C4-2B (cell line): ENCODE results near the gene ARHGAP8.

ENCODE experiments used
- CTCF ChIP-seq: fragments of 450-650 bp; conservative IDR thresholded peaks from 2 replicates; pipeline ENCODE4 v1.5.1; 2017; ENCODE audit warnings: mild to moderate bottlenecking
- ZFX ChIP-seq: fragments of 450-650 bp; IDR thresholded peaks from 2 replicates; pipeline ENCODE4 v1.6.1; 2017

- TF ChIP-seq CTCF (no peak), ZFX (no peak)
These were observed 62.1 kb downstream of the ARHGAP8 start for GRCh38 chr22:44814266-44815098.
